ENCODE results near the gene HDGFL2. TPM values are rescaled to one million over a fixed set of nuclear protein-coding genes. Genes with fewer than 3 reads are reported as not detected.
A peak's percentile ranks its signal among the peaks of the same experiment; 100 is the strongest.

HDGFL2 gene
- total RNA-seq, 2 donors from 2014 or later: 24.9 to 33.6 TPM

GRCh38 chr19:4528843-4529242, 56.7 kb downstream of the HDGFL2 start:
- Histone ChIP-seq H3K27ac (no peak overlapping the region), H3K4me1 (peaks cover 17% of the 10 kb centered on the region), H3K36me3 (replicated peaks in 1 of 2; ENCODE audit: insufficient read depth in 1 of 2, low read depth in 2 of 2) (peaks cover 0 to 5% of the 10 kb centered on the region in 2 donors), H3K4me3 (no peak overlapping the region), H3K9me3 (no peaks in the 10 kb centered on the region), H3K27me3 (no peaks in the 10 kb centered on the region)
- WGBS, 2 donors: 85 to 93% methylated on average over 14 to 15 of the region's 15 CpGs
- TF ChIP-seq CTCF (IDR thresholded peaks at IDR 0.05) (no peak), POLR2A (IDR thresholded peaks at IDR 0.05) (no peak)
- ATAC-seq (no peak), DNase-seq (no peak)
- intact Hi-C loops (cut with DNase I): no loop called here

- intact Hi-C loops (cut with DNase I): no loop called here
- DNase-seq (no peak), ATAC-seq (no peak)
- peaks cover 29% of the 10 kb centered on the region for H3K4me1 ChIP-seq
- peaks cover 0 to 5% of the 10 kb centered on the region in 2 donors for H3K36me3 ChIP-seq (replicated peaks in 1 of 2; ENCODE audit: insufficient read depth in 1 of 2, low read depth in 2 of 2)
- no peaks in the 10 kb centered on the region for H3K9me3 ChIP-seq
- WGBS, 2 donors: 76 to 78% methylated on average over 13 to 14 of the region's 14 CpGs
- no peak overlapping the region for H3K27ac ChIP-seq
- no peaks in the 10 kb centered on the region for H3K27me3 ChIP-seq
- no peak overlapping the region for H3K4me3 ChIP-seq
- no peak for TF ChIP-seq POLR2A (IDR thresholded peaks at IDR 0.05)
- TF ChIP-seq CTCF (IDR thresholded peaks at IDR 0.05): no peak
These were observed 57.9 kb downstream of the HDGFL2 start for GRCh38 chr19:4529924-4530522.

GRCh38 chr19:4531562-4532165, 59.6 kb downstream of the HDGFL2 start:
- H3K4me1 ChIP-seq: peaks cover 45% of the 10 kb centered on the region
- peak; percentile 49 to 73 (median 58) for DNase-seq
- TF ChIP-seq CTCF (IDR thresholded peaks at IDR 0.05) (peak in 3 of 7 experiments; percentile 6 to 22 (median 17)), POLR2A (IDR thresholded peaks at IDR 0.05) (no peak)
- intact Hi-C loops (cut with DNase I): no loop called here
- no peak overlapping the region for H3K4me3 ChIP-seq
- no peak overlapping the region for H3K27ac ChIP-seq
- no peaks in the 10 kb centered on the region for H3K9me3 ChIP-seq
- 34 to 52% methylated on average over 13 to 28 of the region's 28 CpGs for WGBS, 2 donors
- H3K36me3 ChIP-seq (replicated peaks in 1 of 2; ENCODE audit: insufficient read depth in 1 of 2, low read depth in 2 of 2): peaks cover 0 to 5% of the 10 kb centered on the region in 2 donors
- H3K27me3 ChIP-seq: no peaks in the 10 kb centered on the region
- ATAC-seq: peak; percentile 9

GRCh38 chr19:4533334-4533733, 61.2 kb downstream of the HDGFL2 start:
- DNase-seq (no peak), ATAC-seq (no peak)
- Histone ChIP-seq H3K9me3 (no peaks in the 10 kb centered on the region), H3K27me3 (no peaks in the 10 kb centered on the region), H3K27ac (peak overlapping the region in 2 of 4 donors; percentile 4 to 82), H3K36me3 (replicated peaks in 1 of 2; ENCODE audit: insufficient read depth in 1 of 2, low read depth in 2 of 2) (peaks cover 0 to 5% of the 10 kb centered on the region in 2 donors), H3K4me3 (no peak overlapping the region), H3K4me1 (peaks cover 62% of the 10 kb centered on the region)
- no peak for TF ChIP-seq CTCF (IDR thresholded peaks at IDR 0.05)
- no peak for TF ChIP-seq POLR2A (IDR thresholded peaks at IDR 0.05)
- intact Hi-C loops (cut with DNase I): no loop called here
- WGBS, 2 donors: 90 to 91% methylated on average over 6 to 9 of the region's 9 CpGs
